Activated T-cell treated with anti-CD3 and anti-CD28 coated beads for 48 hours (primary cell): ENCODE data around the gene CBL.

ENCODE experiments used
- DNase-seq: peaks from one replicate; pipeline ENCODE4 v3.0.0-alpha.2; 2020; ENCODE audit warnings: low read depth

The CBL gene

DNA sequence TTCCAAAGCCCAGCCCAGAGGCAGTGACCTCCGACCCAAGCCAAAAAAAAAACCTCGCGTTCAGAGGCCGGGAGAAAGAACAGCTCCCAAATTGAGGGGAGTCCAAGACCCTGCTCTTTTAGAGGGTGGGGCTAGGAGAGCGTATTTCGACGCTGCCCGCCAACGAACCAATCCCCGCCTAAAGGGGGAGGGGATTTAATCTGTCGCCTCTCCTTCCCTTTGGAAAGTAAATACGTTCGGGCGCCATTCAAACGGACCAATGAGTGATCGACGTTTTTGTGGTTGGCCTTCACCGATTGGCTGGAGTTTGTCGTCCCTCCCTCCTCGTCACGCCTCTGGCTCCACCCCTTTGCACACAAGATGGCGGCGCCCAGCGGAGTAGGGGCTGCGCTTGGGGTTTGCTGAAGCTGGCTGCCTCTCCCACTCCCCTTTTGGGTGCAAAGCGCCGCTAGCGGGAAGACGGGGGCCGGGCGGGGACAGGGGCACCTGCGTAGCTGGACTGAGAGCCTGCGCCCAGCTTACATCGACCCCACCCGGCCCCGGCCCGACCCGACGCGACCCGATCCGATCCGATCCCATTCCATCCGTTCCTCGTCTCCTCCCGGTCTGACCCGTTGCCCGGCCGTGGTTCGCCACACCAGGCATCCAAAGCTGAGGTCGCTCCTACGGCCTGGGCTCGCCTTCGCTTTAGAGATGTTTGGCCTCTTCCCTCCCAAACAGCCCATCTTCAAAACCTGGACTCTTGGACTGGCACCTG lies 128.2 kb downstream of the CBL start, which contains the start of gene RNF26:
Gene RNF26 (plus strand): TSS at position 354 of the 757 bp plus-strand sequence. CDS start 596 bp downstream, outside the sequence.
- DNase-seq = peak; percentile 87

DNA sequence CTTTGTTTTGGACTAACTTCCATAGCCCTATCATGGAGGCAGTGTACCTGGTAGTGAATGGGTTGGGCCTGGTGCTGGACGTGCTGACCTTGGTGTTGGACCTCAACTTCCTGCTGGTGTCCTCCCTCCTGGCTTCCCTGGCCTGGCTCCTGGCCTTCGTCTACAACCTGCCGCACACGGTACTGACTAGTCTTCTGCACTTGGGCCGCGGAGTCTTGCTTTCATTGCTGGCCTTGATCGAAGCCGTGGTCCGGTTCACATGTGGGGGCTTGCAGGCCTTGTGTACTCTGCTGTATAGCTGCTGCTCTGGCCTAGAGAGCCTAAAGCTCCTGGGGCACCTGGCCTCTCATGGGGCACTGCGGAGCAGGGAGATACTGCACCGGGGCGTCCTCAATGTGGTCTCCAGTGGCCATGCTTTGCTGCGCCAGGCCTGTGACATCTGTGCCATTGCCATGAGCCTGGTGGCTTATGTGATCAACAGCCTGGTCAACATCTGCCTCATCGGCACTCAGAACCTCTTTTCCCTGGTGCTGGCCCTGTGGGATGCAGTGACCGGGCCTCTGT lies 129.0 kb downstream of the CBL start:
- DNase-seq = no peak

DNA sequence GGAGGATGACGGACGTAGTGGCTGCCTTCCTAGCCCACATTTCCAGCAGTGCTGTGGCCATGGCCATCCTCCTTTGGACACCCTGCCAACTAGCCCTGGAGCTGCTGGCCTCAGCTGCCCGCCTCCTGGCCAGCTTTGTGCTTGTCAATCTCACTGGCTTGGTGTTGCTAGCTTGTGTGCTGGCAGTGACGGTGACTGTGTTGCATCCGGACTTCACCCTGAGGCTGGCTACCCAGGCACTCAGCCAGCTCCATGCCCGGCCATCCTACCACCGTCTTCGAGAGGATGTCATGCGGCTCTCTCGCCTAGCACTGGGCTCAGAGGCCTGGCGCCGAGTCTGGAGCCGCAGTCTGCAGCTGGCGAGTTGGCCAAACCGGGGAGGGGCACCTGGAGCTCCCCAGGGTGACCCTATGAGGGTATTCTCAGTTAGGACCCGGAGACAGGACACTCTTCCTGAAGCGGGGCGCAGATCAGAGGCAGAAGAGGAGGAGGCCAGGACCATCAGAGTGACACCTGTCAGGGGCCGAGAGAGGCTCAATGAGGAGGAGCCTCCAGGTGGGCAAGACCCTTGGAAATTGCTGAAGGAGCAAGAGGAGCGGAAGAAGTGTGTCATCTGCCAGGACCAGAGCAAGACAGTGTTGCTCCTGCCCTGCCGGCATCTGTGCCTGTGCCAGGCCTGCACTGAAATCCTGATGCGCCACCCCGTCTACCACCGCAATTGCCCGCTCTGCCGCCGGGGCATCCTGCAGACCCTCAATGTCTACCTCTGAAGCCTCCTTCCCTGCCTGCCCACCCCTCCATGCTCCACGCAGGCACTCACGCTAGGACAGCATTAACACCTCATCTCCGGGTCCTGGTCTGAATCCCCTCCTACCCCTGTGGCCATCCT lies 129.8 kb downstream of the CBL start:
- DNase-seq = no peak

DNA sequence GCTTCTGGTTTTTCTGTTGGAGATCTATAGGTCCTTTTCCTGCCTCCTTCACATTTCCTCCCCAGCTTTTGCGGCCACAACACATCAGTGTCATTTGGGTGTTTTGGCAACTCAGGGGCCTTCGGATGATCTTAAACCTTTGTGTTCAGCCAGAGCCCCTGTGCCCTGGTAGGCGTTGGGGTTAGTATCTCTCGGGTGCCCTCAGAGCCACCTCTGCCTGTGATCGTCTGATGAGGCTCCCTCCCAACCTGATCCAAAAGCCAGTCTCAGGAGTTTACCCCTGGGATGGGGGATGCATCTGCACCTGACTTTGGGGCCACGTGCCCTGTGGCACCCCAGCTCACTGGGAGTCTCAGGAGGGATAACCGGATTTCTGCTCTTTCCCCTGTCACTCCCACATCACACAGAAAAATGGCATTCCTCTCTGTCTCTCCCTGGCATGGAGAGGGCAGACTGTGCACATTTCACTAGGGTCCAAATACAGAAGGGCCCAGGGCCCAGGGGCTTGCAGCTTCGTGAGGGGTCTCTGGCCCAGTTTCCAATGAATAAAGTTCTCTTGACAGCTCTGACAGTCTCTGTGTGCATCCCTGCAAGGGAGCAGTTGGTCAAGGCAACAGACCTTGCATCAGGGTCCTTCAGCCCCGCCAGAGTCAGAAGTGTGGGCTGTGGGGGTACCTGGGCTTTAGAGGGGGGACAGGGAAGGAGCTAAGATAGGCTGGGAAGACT lies 130.8 kb downstream of the CBL start:
- DNase-seq = no peak

DNA sequence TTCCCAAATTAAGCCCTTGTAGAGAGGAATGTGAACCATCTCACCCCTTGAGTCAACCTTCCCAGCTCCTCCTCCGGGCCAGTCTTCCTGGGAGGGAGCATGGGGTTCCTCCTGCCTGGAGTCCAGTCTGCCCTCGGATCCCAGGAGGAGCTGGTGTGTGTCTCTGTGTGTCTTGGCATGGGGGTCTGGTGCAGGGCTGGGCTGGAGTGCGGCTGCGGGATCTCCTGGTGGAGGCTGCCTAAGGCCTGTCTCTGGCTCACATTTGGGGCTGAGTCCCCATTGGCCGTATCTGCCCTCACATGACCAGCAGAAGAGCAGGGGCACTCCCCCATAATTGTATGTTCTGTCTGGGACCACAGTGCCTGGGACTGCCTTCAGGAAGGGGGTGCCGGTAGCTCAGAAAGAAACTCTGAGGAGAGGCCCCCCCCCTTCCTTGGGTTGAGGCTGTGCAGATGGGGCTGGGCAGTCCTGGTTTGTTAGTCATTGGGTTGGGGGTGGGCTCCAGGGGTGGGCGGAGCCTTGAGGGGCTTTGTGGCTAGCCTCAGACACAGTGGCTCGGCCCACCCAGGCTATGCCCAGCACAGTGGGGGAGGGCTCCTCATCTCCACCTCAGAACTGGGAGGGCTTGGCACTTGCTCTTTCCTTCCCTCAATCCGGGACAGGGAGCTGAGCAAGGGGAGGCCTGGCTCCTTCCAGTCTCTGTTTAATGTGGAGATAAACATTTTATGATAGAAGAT lies 131.6 kb downstream of the CBL start:
- DNase-seq = no peak

DNA sequence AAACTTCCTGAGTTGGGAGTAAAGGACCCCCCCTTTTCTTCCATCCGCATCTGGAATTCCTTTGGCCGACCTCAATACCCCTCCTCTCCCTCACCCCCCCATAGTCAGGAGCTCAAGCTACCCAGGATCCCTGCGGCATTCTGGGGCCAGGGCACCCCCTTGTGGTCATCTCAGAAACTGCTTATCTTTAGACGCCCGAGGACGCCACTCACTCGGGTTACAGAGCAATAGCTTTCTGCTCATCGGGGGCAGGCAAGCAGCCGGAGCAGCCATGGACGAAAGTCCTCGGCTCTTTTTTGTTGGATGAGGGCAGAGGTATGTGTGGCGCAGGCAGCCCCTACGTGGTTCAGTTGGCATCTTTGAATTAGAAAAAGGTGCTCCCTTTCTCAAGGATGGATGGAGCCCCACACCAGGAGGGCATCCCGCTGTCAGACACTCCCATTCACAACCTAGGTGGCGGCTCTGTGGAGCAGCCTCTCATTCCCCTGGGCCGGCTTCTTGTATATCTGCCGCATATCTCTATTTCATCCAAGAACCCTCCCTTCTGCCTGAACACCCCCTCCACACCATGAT lies 132.3 kb downstream of the CBL start:
- DNase-seq = peak; percentile 63

DNA sequence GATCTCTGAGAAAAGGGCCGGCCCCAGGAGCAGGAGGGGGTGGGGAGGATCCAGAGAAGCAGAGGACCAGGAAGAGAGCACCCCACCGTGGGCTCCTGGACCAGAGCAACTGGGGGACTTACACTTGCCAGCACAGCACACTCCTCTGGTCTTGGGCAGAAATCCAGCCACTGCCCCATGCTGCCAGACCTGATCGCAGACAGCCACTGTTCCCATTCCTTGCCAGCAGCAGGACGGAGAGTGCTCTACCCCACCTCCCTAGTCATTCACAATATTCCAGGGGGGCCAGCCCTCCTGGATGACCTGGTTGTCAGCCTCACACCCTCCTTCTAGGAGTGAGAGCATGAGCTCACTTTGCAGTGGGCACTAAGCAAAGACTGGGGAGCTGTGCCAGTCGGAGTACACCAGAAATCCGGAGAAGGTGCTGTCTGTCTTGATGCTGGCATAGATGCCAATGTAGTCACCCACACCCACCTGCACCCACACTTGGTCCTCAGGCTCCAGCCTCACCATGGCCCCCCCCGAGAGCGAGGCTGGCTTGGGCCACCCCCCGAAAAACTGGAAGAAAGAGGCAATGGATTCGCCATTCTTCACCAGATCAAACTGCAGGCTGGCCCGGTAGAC lies 132.9 kb downstream of the CBL start:
- DNase-seq = no peak

DNA sequence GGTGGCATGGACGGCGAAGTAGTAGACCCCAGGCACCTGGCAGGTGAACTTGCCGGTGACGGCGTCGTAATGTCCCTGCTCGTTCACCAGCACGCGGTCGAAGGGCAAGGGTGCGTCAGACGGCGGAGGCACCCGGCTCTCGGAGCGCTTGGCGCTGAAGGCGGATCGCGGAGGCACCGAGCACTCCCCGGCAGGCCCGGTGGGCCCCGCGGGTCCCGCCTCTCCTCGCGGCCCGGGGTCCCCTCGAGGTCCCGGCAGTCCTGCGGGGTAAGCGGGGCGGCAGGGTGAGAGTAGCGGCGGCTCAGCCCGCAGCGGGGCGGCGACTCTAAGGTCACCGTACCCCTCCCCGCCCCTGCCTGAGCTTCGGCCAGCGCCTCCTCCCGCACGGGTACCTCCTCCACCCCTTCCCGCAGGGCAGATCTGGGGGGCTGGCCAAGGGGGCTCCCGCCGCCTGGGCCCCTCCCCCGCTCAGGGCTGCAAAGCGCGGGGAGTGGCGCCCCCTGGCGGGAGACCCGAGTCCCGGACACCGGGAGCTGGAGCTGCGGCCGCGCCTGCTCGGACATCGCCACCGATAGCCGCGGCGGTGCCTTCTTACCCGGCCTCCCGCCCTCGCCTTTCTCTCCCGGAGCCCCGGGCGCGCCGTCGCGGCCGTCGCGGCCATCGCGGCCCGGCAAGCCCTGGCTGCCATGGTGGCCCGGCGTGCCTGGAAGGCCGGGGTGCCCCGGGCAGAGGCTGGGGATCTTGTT lies 133.6 kb downstream of the CBL start:
- DNase-seq = no peak

DNA sequence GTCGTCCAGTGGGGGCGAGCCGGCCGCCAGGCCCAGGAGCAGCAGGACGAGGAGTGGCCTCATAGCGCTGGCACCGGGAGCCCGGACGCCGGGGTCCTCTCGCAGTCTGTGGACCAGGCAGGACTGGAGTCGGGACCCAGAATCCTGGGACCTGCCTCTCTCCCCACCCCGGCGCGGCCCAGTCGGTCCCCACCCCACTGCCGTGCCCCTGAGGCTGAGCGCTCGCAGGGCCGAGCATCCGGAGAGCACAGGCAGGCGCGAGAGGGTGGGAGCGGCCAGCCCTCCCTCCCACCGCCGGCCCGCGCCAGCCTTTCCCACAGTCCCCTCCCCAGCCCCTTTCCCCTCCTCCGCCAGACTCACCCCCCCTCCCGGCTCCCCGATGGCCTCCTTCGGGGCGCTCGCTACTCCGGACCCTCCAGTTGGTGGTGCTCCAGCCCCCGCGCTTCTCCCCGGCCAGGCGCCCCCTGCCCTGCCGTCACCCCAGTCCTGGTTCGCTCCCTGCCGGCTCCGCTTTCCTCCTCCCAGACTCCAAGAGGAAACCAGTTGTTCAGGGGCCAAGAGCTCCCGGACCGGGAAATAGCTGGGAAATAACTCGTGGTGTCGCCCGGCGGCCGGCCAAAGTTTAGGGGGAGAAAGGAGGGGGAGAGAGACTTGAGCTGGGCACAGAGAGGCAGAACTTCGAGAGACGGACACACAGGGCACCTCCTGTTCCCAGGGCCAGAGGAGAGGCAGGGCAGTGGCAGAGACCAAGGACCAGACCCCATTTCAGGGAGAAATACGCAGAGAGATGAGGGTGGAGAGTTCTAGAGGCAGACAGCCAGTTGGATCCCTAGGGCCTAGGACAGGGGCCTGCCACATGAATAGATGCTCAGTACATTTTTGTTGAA lies 134.4 kb downstream of the CBL start, which contains the start of gene C1QTNF5:
Gene C1QTNF5 (minus strand): TSS at position 549 of the 887 bp plus-strand sequence. CDS start 486 bp downstream, at position 63.
- no peak for DNase-seq

DNA sequence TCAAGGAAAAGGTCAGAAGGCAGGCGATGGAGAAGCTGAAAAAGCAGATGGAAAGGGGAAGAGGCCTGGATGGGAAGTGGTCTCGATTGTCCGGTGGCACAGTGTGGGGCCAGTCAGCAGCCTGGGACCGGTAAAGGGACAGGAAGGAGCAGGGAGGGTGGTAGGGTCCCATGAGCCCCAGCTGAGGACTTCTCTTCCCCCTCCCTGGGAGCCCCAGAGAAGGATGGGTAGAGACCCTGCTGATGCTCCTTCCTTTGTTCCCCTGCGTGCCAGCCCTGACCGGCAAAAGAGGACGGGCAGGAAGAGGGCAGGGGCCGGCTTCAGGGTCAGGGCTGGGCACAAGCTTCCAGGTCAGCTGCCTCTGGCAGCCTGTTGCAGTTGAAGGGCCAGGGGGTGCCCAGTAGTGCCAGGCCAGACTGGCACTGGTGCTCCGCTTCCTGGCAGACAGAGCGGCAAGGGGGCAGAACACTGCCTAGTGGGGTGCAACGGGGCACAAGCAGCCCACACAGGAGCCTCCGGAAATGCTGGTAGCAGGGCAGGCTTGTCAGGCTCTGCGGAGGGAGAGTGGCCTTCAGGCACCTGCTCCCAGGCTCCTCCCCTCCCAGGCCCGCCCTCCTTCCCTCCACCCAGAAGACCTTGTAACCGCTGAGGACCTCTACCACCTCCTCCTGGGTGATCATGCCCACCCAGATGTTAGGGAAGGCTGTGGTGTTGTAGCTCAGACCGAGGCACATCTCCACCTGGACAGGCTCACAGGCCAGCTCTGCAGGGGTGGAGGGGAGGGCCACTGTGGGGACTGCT lies 135.3 kb downstream of the CBL start:
- no peak for DNase-seq

DNA sequence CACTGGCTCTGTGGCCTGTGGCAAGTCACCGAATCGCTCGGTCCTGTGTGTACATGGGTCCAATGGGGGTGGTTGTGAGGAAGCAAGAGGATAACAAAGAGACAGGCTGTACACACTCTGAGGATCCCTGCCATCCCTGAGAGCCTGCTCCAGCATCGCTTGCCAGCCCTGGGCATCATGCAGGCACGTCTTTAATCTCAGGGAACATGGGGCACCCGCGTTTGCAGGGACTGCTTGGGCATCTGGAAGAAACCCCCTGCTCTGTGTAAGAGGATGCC lies 135.8 kb downstream of the CBL start:
- DNase-seq = no peak

DNA sequence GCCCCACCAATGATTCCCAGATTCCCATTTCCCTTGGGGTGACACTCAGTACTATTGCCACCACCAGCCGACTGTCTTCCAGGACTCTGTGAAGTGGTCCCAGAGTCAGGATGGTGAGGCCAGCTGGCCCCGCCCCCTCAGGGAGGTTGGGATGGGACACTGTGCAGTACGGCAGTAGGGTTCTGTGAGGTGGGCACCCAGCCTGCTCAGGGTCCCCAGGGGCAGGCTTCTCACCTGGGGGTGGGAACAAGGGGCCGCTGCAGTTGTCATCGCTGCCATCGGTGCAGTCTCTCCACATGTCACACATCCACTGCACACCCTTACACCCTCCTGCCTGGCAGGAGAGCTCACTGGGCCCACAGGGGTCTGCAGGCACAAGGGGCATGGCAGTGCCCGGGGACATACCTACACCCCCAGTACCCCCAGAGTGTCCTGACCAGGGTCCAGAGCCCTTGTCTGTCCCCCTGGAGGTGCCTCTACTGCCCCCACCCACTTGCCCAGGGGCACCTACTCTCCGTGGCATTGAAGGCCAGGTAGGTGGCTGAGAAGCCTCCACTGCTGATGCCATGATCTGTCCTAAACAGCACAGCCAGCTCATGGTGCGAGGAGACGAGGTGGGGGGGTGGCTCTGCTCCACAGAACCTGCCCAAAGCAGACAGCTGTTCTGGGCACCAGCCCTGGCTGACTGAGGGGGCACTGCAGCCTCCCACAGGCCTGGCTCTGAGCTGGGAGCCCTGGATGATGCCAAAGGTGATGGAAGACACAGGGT lies 136.4 kb downstream of the CBL start:
- no peak for DNase-seq

DNA sequence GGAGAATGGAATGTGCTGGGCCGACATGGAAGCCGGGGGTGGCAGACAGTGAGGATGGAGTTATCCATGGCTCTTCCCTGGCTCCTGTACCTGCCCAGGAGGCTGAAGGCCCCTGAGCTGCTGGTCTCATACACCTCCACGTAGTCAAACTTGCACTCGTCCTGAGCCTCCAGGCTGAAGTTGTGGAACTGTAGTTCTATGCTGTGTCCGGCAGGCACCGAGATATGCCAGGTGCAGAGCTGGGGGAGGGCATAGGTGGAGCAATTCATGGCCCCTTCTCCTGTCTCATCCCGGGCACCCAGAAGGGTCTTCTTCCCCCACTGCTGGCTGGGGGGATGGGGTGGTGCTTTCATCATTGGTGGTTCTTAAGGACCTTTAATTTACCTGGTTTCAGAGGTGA lies 137.6 kb downstream of the CBL start:
- DNase-seq = no peak

DNA sequence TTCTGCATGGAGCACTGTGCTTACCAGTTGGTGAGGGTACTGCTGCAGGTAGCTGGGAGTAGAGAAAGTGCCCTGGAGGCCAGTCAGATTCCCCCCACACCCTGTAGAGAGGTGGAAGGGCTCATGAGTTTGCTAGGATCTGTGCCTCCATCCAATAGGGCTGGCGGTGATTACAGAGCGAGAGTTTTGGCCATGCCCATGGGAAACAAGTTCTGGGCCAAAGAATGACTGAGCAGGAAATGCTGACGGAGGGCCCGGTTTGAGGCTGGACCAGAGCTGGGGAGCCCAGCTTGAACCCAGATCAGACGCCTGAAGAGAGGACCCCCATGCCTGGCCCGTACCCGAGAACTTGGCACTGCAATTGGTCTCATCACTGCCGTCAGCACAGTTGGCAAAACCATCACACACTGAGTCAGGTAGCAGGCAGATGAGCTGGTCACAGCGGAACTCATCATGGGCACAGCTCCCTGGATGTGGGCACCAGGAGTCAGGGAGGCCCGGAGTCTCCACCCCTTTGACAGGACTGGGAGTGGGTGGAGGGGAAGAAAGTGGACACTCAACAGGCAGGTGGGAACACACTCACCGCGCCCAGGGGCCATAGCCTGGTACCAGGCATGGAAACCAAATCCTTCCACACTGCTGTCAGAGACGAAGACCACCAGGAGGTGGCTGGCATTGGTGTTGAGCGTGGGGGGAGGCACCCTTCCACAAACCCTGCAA lies 138.3 kb downstream of the CBL start:
- DNase-seq = no peak

DNA sequence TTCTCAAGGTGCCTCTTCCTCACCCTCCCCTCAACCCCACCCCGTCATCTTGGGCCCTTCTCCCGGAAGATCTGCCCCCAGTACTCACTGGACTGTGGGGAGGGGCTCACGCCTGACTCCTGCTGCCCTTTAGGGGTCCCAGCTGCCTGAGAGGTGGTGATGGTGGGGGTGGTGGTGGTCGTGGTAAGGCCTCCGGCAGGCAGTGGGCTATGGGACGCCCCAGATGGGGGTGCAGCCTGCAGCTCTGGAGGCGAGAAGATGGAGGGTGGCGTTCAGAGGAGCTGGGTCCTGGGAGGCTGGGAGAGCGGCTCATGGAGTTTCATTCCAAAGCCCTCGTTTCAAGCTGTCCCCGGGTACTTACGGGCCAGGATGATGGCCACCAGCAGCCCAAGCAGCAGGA lies 139.5 kb downstream of the CBL start:
- no peak for DNase-seq

DNA sequence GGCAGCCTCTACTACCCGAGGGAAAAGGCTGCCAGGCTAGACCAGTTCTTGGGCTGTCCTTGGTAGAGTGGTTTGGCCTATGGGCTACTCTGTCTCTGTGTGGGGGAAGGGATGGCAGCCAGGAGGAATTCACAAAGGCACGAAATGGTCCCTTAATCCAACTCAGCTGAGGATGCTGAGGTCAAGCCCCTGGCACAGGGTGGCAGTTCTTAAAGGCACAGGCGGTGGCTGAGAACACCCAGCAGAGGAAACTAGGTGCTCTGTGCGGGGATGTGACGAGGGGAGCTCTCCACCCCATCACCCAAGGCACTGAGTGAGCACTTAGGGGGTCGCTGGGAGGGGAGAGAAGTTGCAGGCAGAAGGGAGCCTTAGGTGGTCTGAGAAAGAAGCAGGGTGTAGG lies 140.5 kb downstream of the CBL start, which contains the start of gene MFRP:
Gene MFRP (minus strand): TSS at position 101 of the 400 bp plus-strand sequence. CDS start 192 bp downstream, outside the sequence.
- no peak for DNase-seq

DNA sequence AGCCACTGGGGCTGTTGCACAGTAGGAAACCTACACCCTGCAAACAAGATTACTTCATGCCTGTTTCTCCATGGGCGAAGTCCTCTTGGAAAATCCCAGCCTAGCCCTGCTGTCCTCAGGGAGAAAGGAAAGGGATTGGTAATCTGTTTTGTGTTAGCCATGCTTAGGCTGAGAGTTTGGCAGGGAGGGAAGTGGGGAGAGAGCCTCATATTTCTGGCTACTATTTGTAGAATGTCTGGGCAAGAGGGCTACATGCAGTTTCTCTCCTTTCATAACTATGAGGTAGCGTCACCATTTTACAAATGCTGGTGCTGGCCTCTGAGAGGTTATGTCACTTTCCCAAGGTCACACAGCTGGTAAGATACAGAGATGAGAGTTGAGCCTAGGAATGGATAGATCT lies 141.1 kb downstream of the CBL start:
- DNase-seq = no peak
